ENCODE results near the gene TMEM87A.

TMEM87A gene

DNA sequence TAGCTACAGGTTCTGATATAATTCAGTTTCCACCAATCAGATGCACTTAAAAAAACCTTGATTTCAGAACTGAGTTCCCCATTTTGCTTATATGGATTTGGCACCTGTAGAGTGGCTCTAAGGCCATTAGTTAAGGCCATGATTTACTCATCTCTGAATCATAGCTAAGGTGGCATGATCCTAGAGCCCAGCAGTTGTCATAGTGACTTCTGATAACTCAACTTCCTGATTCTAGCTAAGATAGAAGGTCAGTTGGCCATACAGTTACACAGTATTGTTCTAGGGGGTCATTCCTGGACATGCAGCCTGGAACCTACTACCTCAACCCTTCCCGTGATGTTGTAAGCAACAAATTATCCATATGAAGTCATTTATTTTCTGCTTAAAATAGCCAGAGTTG, 15.9 kb upstream of the TMEM87A start:
- TF ChIP-seq, protein P1, sequence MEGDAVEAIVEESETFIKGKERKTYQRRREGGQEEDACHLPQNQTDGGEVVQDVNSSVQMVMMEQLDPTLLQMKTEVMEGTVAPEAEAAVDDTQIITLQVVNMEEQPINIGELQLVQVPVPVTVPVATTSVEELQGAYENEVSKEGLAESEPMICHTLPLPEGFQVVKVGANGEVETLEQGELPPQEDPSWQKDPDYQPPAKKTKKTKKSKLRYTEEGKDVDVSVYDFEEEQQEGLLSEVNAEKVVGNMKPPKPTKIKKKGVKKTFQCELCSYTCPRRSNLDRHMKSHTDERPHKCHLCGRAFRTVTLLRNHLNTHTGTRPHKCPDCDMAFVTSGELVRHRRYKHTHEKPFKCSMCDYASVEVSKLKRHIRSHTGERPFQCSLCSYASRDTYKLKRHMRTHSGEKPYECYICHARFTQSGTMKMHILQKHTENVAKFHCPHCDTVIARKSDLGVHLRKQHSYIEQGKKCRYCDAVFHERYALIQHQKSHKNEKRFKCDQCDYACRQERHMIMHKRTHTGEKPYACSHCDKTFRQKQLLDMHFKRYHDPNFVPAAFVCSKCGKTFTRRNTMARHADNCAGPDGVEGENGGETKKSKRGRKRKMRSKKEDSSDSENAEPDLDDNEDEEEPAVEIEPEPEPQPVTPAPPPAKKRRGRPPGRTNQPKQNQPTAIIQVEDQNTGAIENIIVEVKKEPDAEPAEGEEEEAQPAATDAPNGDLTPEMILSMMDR (IDR thresholded peaks at IDR 0.05; ENCODE audit: insufficient read depth, missing control alignments): no peak
- no peak for DNase-seq (ENCODE audit: insufficient read length, low spot score)
- FAIRE-seq: no peak

DNA sequence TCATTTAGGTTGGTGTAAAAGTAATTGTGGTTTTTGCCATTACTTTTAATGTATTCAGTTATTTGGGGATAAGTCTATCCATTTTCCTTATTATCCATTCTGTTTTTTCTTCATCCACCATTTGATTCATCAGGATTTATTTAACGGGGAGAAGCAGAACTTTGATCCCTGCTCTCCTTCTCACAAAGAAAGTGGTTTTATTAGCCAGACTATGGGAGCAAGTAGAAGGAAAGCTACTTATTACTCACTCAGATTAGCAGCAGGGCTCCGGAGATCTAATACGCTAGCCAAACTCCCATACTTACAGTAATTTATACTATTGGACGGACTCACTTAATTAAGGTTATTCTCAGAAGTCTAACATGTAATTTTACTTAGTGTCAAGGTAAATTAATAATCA, 14.7 kb upstream of the TMEM87A start:
- DNase-seq (ENCODE audit: insufficient read length, low spot score): no peak
- no peak for FAIRE-seq
- TF ChIP-seq, protein P1 (IDR thresholded peaks at IDR 0.05; ENCODE audit: insufficient read depth, missing control alignments): no peak

DNA sequence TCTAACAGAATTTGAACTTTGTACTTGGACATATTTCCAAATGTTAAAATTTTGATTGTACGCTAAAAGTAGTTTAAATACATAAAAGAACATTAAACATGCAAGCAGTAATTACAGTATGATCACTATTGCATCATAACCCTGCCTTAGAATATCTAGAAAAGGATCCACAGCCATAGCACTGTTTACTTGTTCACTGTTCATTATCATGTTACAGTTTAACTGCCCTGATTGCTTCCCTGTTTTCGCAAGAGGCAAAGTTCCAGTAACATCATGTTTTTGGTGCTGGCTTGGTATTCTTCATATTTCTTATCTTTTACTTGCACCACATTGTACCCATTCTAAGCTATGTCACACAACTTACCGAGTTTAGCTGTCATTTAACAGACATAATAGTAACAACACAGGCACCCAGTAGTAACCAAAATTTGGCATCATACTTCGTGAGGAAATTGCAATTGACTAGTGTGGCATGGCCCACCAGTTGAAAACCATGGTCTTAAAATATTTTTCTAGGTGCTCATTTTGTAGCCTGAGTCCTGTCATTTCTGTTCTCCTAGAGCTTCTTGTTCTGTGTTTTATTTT, 13.3 kb upstream of the TMEM87A start:
- FAIRE-seq (no peak), DNase-seq (ENCODE audit: insufficient read length, low spot score) (no peak)
- TF ChIP-seq, protein P1 (IDR thresholded peaks at IDR 0.05; ENCODE audit: insufficient read depth, missing control alignments): no peak

DNA sequence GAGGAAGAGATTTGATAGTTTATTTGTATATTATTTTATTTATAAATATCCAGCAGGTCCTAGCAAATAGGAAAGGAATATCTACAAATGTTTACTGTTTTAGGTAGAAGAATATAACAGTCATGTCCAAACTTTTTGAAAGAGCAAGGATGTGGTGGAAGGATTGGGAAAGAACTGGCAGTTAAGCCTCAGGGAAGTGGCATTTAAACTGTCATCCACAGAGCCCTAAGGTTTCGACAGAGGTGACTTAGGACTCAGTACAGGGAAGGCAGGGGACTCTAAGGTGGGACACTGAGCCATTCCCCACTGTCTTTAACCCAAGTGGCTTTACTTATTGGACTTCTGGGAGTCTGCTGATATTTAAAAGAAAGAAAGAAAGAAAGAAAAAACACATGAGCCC, 11.8 kb upstream of the TMEM87A start:
- DNase-seq (ENCODE audit: insufficient read length, low spot score): no peak
- TF ChIP-seq, protein P1 (IDR thresholded peaks at IDR 0.05; ENCODE audit: insufficient read depth, missing control alignments): no peak
- FAIRE-seq: no peak

DNA sequence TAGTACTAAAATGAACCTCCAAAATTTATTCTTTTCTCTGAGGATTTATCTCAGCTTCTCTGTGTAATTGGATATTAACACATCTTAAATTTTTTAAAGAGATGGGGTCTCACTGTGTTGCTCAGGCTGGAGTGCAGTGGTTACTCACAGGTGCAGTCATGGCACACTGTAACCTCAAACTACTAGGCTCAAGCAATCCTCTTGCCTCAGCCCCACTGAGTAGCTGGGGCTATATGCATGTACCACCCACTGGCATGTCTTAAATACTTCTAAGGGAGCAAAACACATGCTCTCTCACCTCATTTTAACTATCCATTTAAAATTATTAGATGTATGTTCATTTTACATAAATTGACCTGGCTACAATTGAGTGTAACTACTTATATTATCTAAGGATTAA, 11.3 kb upstream of the TMEM87A start:
- no peak for FAIRE-seq
- TF ChIP-seq, protein P1 (IDR thresholded peaks at IDR 0.05; ENCODE audit: insufficient read depth, missing control alignments): no peak
- no peak for DNase-seq (ENCODE audit: insufficient read length, low spot score)

DNA sequence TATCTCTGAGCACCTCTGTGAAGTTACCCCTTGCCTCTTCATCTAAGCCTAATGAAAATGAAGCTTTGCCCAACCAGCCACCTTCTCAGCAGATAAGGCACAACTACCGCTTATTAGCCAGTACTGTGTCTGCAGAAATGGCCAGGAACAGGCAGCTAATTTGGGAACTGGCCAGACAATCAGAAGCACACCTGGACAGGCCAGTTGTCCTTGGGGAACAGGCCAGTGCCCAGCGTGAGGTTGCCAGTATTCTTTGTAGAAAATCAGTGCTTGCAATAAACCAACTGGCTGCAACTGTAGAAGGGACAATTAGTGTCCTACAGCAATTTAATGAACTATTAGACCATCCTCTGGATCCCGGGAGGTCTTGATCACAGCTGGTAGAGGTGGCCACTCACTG, 10.4 kb upstream of the TMEM87A start:
- TF ChIP-seq, protein P1 (IDR thresholded peaks at IDR 0.05; ENCODE audit: insufficient read depth, missing control alignments): no peak
- no peak for FAIRE-seq
- DNase-seq (ENCODE audit: insufficient read length, low spot score): no peak

DNA sequence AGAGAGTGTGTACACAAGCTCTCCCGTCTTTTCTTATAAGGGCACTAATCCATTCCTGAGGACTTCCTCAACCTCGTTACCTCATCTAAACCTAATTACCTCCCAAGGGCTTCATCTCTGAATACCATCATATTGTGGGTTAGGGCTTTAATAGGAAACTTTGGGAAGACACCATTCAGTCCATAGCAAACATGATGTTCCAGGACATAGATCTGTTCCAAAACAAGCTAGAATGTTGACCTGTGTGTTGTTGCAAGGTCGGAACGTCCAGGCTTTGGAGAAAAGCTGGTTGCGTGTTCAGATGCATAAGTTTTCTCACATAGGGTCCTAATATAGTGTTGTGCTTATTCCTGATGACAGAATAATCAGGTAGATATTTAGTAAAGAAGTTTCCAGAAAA, 9.7 kb upstream of the TMEM87A start:
- DNase-seq (ENCODE audit: insufficient read length, low spot score) (no peak), FAIRE-seq (no peak)
- TF ChIP-seq, protein P1 (IDR thresholded peaks at IDR 0.05; ENCODE audit: insufficient read depth, missing control alignments): no peak

All from D721Med (cell line).